ENCODE data around the gene NEK4.

Gene NEK4

GRCh38 chr3:52792961-52793695, 22.4 kb upstream of the NEK4 start:
- no peak for DNase-seq (ENCODE audit: low read depth)

GRCh38 chr3:52792413-52792812, 21.7 kb upstream of the NEK4 start:
- DNase-seq (ENCODE audit: low read depth) = no peak

- DNase-seq (ENCODE audit: low read depth) = no peak
Measured at GRCh38 chr3:52791928-52792327, 21.2 kb upstream of the NEK4 start.

- no peak for DNase-seq (ENCODE audit: low read depth)
Measured at GRCh38 chr3:52791366-52791765, 20.6 kb upstream of the NEK4 start.

GRCh38 chr3:52790741-52791140, 20.0 kb upstream of the NEK4 start:
- DNase-seq (ENCODE audit: low read depth) = no peak

- no peak for DNase-seq (ENCODE audit: low read depth)
Measured at GRCh38 chr3:52790337-52790736, 19.6 kb upstream of the NEK4 start.

GRCh38 chr3:52789746-52790040, 19.0 kb upstream of the NEK4 start:
- no peak for DNase-seq (ENCODE audit: low read depth)

- DNase-seq (ENCODE audit: low read depth) = no peak
Measured at GRCh38 chr3:52788890-52789745, 18.4 kb upstream of the NEK4 start.

- DNase-seq (ENCODE audit: low read depth) = no peak
Measured at GRCh38 chr3:52787672-52788625, 17.2 kb upstream of the NEK4 start.

GRCh38 chr3:52787246-52787645, 16.5 kb upstream of the NEK4 start:
- DNase-seq (ENCODE audit: low read depth) = no peak

- no peak for DNase-seq (ENCODE audit: low read depth)
Measured at GRCh38 chr3:52786330-52787215, 15.8 kb upstream of the NEK4 start.

- DNase-seq (ENCODE audit: low read depth) = no peak
Measured at GRCh38 chr3:52784931-52785590, 14.3 kb upstream of the NEK4 start.

GRCh38 chr3:52784021-52784621, 13.4 kb upstream of the NEK4 start:
- DNase-seq (ENCODE audit: low read depth) = no peak

GRCh38 chr3:52783211-52783555, 12.4 kb upstream of the NEK4 start:
- DNase-seq (ENCODE audit: low read depth) = no peak

- DNase-seq (ENCODE audit: low read depth) = no peak
Measured at GRCh38 chr3:52782412-52783210, 11.9 kb upstream of the NEK4 start.

GRCh38 chr3:52781741-52782140, 11.0 kb upstream of the NEK4 start:
- no peak for DNase-seq (ENCODE audit: low read depth)

- DNase-seq (ENCODE audit: low read depth) = no peak
Measured at GRCh38 chr3:52779837-52780585, 9.3 kb upstream of the NEK4 start.

- no peak for DNase-seq (ENCODE audit: low read depth)
Measured at GRCh38 chr3:52779011-52779836, 8.5 kb upstream of the NEK4 start.

All from stromal cell of bone marrow (primary cell).